ENCODE measurements around the gene TTLL7.

TTLL7 gene

DNA sequence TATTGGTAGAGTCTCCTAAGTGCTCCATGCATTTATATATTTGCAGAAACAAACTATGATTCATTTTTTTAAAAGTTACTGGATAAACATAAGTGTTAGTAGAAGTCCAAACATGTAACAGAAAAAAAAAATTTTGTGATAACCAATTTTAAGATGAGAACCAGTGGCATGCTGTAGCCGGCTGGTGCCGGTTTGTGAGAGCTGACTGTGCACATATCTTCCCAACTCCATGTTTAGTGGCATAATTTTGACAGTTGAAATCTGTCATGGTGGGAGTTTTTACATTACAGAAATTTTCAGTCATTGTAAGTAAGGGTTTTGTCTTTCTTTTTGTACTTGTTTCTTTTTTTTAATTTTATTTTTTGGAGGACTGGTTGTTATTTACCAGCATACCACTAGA is 141.2 kb downstream of the TTLL7 start:
- DNase-seq: no peak

DNA sequence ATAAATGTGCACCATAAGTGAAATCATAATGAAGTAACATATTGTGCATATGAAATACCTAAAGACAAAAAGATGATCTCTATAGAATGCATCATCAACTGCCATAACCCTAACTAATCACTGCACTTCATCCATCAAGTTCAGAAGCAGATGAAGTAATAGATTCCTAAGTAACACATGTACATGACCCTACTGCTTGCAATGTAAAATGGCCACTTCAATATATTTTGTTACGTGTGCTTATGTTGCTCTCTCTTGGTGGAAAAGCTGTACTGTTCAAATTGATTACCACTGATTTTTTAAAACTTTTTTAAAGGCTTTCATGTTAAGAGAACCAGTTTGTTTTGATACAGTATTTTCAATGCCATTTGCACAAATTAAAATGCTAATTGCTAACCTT is 141.8 kb downstream of the TTLL7 start:
- no peak for DNase-seq

DNA sequence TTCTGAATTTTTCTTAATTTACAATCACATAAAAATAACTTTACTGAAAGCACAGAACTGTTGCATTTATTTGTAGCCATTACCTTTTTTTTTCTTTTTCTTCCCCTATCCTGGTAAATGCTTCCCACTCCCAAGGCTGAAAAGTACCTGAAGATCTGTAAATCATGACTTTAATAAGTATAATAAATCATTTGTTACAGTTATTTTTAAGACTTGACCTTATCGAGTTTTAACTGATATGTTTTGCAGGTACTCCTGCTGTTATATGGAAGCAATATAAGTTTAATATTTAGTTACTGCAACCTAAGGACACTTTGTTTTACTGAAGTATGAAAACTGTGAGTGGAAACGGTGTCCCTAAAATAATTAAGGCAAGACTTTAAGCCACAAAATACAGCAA is 142.6 kb downstream of the TTLL7 start:
- no peak for DNase-seq

DNA sequence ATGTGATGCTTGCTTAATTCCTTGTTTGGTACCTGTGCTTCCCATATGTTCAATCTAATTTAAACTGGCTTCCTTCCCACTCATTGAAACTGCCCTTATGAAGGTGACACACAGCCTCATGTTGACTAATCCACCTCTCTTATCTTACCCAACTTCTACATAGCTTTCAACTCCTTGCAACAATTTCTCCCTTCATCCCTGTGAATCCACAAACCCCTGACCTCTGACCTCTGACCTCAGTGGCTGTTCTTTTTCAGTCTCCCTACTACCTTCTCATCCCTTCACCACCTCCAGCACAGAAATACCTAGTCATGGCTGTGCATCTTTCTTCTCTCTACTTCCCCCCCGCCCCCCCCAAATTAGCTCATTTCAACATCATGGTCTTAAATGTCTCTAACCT is 144.5 kb downstream of the TTLL7 start:
- no peak for DNase-seq

DNA sequence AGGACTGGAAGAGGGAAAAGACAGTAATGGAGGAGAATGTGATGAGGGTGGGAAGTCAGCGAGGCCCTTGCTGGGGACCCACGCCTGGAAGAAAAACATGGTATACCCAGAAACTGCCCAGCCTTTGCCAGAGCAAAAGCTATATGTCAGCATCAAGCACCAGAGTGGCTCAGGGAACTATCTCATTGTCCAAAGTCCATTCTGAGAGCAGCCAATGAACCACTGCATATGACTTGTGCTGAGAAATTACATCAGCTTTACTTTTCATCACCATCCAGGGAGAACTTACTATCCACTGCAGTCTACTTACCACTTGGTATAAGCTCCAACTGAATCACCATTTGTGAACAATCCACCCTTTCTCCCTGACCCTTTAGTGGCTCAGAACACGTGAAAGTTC is 148.1 kb downstream of the TTLL7 start:
- DNase-seq: no peak

DNA sequence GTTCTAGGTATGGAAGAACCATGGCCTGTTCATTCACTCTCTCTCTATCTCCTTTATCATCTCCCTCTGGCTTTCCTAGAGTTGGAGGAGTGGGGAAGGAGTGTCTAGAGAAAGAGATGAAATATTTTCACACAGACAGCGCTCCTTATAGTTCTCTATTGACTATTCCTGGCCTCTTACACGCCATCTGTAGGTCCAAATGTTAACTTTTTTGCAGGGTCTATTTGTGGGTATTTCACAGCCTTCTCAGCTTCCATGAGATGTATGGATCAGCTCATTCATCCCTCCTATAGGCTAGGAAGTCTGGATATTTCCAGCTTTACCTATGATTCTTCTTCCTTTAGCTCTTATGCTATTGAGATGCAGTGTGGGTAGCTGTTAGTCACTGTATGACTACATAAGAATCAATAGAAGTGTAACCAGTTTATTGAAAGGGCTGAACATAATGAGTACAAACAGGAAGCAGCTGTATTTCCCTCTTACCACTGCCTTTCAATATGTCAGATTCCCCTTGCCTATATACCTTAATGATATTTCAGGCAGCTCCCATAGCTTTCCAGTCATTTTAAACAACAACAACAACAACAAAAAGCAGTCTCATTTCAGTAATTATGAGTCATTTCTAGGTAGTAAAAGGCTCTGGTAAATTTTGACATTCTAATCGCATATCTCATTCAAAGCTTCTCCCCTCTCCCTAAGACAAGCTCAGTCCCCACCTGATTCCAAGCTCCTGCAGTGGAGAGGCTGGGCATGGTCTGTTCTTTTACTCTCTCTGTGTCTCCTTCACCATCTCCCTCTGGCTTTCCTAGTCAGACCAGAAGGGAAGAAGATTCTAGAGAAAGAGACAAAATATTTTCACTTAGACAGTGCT is 149.5 kb downstream of the TTLL7 start:
- DNase-seq: no peak

DNA sequence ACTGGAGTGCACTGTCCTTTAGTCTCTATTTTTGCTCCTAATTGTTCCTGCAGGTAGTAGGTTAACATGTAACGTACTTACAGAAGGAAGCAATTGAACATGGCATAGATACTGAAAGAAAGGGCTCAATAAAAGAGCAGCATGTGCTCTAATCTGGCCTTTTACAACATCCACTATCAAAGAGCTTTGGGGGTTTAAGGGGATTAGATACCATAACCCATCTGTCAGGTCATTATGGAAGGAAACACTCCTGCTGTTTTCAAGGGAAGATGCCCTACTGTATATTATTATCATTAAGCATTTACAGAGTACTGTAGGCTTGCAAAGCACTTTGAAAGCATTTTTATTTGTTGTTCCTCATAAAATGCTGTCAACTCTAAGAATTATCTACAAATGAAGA is 152.8 kb downstream of the TTLL7 start:
- no peak for DNase-seq

DNA sequence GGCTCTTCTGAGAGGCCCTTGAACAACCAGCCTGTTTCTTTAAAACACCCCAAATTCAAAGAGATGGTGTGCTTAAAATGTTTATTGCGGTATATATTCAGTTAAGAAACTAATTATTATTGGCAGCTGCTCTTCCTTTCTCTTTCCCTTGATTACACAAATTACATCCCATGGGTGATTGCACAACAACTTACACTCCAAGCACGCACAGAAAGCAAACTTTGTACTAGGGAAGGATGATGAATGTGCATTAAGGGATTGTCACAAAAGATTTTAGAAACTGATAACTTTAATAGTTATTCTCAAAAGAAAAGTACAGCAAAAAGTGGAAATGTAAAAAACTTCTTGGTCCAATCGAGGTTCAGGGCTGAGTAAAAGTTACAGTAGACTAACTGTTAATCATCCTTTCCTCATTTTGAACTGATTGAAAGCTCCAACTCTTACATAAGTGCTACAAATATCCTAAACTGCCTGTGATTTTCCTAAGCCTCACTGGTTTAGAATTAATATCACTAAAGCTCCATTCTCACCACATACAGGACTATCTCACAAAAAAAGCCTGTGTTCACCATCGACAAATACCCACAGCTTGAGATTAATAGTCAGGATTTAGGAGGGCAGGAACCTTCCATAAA is 153.4 kb downstream of the TTLL7 start:
- DNase-seq: no peak

DNA sequence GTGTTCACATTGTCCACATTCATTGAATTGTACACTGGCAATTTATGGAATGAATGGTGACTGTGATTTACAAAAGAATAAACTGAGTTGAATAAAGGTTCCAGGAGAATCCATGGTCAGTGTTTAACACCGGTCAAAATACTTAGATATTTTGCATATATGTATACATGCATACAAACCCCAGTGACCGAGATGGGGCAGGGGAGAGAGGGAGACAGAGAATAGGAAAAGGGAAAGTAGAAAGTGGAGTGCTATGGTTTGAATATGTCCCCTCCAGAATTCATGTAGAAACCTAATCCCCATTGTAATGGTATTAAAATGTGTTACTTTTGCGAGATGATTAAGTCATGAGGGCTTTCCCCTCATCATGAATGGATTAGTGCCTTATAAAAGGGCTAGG is 154.4 kb downstream of the TTLL7 start:
- DNase-seq: no peak

DNA sequence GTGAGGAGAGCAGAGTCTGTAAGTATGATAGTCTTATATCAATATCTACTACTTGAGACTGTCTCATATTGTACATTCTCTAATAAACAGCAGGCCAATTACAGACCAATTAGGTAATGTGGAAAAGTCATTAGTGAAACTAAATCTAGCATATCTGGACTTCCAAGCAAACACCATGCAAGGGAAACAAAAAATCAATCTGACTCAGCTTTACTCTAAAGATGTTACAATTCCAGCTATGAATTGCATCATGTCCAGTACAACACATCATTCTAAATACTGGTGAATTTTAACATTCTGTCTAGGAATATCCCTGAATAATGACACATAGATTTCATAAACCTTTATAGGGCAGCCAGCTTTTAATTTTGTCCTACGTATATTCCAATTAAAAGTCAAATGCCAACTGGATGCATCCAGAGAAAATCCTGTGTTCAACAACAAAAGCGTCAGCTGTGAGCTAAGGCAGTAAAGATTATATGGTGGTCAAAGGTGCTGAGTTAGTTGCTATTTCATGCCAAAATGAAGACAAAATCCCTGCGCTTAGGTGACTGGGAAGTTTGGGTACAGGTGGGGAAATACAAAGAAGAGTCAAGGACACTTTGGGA is 159.3 kb downstream of the TTLL7 start:
- no peak for DNase-seq

DNA sequence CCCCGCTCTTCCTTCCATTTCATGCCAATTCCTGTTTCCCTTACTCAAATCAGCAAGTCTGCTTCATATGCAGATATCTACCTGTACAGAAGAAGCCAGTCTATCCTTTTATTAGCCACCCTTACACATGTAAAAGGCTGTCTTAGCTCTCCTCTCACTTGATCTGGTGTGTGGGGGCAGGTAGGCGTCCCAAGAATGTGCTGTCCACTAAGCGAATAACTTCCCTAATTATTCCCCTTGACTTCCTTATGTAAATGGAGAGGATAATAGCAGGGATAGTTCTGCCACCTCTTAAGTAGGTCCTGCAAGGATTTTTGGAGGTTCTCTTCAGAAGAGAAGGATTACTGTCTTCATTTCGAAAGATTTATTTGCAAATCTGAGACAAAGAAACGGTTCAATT is 160.4 kb downstream of the TTLL7 start:
- DNase-seq: no peak

DNA sequence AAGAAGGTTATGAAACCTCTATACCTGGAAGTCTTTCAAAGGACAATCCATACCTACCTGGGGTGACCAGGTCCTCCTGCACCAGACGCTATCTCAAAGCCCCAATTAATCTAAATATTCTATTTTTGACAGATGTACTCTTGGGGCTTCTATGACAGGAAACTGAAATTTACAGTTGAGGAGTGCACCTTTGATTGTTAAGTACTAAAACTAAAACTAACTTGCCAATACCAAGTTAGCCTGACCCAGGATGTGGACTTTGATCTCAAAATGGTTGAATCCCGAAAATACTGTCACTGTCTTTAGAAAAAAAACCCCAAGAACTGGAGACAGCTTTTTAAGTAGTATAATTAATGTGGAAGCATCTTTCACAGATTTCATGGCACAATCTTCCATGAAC is 162.4 kb downstream of the TTLL7 start:
- no peak for DNase-seq

DNA sequence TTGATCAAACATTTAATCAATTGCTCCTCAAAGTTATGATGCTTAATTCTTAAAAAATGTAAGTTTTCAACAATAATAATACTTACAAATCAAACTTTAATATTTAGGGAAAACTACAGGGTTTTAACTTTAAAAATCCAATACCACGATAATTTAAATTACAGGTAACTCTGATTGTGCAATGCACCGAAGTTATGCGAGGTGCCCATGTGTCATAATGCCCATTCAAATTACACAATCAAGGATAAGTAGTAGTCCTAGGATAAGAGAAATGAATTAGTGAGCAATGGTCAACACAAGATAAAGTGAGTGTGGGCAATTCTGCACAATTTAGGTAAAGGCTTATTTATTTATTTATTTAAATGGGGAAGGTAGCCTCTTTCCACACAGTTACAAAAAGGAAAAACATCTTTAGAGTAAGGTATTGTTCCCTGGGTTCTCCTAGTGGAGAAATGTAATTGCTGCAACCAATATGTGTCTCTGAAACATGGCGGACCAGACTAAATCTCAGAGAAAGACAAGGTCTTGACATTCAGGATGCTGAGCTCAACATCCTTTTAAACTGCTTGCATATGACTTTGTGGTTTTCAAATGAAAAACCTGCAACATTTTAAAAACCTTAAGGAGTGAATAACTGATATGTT is 164.2 kb downstream of the TTLL7 start:
- no peak for DNase-seq

DNA sequence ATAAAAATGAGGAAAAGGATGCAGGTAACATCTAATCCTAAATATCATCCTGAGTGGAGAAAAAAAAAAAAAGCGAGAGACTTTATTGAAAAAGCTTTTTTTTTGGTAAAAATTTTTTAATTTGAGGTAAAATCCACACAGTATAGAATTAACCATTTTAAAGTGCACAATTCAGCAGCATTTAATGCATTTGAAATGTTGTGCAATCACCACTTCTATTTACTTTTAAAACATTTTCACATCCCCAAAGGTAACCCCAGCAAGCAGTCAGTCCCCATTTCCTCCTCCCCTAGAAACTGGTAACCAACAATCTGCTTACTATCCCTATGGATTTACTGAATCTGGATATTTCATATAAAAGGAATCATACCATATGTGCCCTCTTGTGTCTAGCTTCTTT is 166.7 kb downstream of the TTLL7 start:
- DNase-seq: no peak

DNA sequence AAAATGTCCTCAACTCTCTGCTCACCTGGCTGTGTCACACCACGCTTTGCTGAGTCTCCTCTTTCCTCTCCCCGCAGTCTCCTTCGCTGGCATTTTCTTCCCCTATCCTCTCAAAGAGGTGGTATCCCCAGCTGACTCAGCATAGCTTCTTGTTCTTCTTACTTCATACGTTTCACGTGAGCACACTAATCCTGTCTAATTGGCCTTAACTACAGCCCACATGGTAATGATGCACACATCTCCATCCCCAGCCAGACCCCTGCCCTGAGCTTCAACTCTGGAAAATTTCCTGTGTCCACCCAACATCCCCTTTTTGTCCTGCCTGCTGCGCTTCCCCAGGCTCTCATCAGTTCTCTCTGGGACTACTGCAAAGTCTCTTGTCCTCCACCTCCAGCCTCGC is 169.8 kb downstream of the TTLL7 start:
- DNase-seq: no peak

DNA sequence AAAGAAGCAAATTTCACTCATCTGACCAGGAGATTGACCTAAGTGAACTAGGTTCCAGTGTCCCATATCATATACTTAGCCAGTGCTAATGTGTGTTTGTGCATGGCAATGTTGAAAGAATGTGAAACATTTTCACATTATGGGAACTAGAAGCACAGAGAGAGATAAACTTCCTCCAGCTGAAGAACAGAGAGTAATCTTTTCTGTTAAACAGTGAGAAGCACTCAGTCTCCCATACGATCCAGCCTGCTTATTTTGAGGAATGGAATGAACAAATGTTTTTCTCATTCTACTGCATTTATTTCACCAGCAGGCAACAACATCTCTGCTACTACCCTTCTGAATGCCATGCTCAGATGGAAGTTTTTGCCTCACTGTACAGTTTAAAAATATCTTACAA is 170.5 kb downstream of the TTLL7 start:
- DNase-seq: no peak

DNA sequence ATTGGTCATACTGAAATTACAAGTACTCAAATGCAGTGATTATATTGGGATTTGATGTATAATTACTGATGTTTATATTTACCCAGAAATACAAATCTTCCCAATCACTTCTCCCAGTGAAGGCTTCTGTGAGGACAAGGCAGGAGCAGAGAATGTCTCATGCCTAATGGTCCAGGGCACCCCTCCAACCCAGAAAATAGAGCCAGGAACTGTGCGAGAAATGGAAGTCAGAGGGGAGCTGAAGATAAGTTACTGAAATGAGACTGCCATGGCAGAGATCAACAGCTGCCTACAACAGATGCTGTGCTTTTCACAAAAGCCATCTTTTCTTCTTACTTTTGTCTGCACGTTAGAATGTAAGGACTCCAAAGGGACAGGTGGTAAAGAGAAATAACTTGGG is 171.2 kb downstream of the TTLL7 start:
- no peak for DNase-seq

DNA sequence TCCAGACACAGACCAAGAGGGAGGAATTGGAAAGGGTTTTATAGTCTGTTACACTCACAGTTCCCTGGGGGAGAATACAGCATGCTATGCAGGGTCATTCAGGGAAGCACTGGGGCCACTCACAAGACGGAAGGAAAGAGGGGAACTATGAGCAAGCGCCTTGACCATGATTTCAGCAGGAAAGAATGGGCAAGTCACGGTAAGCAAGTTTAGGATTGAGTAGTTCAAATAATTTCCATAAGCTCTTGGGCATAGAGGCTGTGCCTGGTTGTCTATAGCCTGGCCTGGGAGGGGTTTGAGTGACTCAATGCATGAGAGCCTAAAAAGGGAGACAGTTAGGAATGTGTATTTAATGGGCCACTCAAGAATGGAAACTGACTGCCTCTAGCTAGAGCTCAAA is 176.7 kb downstream of the TTLL7 start:
- DNase-seq: no peak

DNA sequence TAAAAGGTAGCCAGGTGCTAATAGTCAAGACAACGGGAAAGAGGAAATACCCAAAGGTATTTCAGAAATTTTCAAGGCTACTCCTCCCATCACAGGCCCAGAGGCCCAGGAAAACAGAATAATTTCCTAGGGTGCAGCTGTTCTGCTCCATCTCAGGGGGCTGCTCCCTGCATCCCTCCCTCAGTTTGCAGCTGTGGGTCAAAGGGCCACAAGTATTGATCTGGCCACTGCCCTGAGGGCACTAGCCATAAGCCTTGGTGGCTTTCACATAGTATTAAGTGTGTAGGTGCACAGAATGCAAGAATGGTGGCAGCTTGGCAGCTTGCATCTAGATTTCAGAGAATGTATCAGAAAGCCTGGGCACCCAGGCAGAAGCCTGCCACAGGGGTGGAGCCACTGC is 179.5 kb downstream of the TTLL7 start:
- no peak for DNase-seq

DNA sequence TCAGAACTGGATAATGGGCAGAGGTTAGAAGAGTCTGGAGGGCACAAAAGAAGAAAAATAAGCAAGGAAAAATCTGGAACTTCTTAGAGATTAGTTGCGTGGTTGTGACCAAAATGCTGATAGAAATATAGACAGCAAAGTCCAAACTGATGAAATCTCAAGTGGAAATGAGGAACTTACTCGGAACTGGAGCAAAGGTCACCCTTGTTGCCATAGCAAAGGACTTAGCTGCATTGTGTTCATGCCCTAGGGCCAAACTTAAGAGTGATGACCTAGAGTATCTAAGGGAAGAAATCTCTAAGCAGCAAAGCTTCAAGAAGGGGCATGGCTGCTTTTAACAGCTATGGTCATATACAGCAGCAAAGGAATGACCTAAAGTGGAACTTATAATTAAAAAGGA is 180.0 kb downstream of the TTLL7 start:
- no peak for DNase-seq

DNA sequence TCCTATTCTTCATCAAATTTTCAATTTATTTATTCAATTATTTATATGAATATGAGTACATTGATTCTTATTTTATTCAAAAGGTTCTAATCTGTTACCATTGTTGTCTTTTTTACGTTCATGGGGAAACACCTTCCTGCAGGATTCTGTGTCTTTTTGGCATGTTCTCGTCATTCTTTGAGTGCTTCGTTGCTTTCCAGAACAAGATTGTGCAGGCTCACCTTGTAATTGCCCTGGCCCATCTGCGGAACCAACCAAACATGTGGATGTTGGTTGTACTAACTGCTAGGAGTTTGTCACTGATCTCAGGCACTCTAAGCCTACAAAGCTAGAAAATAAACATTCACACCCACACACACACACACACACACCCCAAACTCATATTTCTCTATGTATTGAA is 182.1 kb downstream of the TTLL7 start:
- DNase-seq: no peak

DNA sequence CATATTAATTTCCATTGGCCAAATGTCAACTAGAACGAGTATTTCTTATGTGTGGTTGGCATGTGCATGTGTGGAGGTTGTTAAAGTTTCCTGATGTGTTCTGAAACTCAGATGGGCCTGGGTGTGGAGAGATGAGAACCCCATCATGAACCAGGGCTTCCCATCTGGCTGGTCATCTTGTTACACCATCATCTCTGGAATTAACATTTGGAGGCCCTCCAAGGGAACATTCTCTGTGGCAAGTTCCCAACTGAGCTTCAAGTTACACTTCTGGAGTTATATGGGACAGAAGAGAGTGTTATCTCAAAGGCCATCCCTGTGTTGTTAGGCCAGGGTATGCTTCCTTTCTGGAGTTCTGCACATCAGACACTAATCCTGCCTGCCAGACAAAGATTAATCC is 183.6 kb downstream of the TTLL7 start:
- no peak for DNase-seq

Measured in stimulated activated CD4-positive, alpha-beta T cell treated with anti-CD3 and anti-CD28 coated beads, Interleukin-1b, Interleukin-23, amount 100 ng/mL, for 48 hours (primary cell).